Frontal cortex (tissue), 4 donors: ENCODE data around the gene FAHD2B. TPM values are rescaled to one million over a fixed set of nuclear protein-coding genes. Genes with fewer than 3 reads are reported as not detected.
A peak's percentile ranks its signal among the peaks of the same experiment; 100 is the strongest.
"Not testable (repeated sequence)": the region's sequence is repeated elsewhere in the genome, so short reads cannot be mapped to it uniquely, and the experiment has no call there.

ENCODE experiments used
- DNase-seq, 2 donors: peaks; one replicate each; pipeline ENCODE4 v3.0.0; 2012; ENCODE audit warnings: low spot score in 2 of 2
- FAIRE-seq: peaks from 2 replicates; lab custom pipeline; 2012; peaks lifted over from hg19 to GRCh38; lab: Jason Lieb, UNC
- total RNA-seq: library from RNA; depleted of rRNA; stranded (reverse); fragments of >200 nt; gene quantifications from one replicate; pipeline ENCODE4 v1.2.3, GENCODE V29; 2014
- donor health status: control.
- donor health status: control.
- donor health status: control.

FAHD2B gene, protein sequence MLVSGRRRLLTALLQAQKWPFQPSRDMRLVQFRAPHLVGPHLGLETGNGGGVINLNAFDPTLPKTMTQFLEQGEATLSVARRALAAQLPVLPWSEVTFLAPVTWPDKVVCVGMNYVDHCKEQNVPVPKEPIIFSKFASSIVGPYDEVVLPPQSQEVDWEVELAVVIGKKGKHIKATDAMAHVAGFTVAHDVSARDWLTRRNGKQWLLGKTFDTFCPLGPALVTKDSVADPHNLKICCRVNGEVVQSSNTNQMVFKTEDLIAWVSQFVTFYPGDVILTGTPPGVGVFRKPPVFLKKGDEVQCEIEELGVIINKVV
- 5.3 TPM for total RNA-seq

DNA sequence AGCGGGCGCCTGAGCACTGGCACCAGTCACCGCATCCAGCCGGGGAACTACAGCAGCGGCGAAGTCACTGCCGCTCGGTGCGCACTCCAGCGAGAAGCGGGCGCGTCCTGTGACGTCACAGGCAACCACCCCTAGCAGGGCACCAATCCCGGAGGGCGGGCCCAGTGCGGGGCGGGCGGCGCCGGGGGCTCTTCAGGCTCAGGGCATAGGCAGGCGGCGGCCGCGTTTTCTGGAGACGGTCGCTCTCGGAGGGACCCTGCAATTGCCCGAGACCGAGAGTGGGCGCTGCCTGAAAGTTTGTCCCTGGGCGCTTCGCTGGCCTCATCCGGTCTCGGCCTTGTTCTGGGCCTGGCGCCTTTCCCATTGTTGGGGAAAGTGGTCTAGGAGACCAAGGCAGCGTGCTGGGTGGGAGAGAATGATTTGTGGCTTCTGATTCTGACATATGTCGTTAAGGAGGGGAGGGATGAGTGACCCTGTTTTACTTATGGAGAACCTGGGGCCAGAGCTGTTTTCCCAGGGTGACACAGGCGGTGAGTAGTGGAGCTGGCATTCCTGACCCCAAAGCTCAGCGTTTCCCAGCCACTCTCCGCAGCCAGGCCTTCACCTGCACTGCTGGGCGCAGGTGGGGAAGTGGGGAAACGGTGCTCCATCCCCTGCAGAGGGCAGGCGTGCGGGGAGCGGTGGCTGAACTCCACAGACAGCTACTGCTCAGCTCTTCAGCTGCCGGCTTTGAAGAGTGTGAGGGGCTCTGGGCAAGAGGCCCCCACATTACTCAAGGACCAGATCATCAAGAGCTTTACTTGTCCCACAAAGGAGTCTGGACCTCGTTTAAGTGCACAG lies at the start of gene FAHD2B:
FAHD2B (minus strand) TSS at position 111 of the 840 bp plus-strand sequence. CDS start 3,176 bp downstream, outside the sequence.
- not testable (repeated sequence) for FAIRE-seq

DNA sequence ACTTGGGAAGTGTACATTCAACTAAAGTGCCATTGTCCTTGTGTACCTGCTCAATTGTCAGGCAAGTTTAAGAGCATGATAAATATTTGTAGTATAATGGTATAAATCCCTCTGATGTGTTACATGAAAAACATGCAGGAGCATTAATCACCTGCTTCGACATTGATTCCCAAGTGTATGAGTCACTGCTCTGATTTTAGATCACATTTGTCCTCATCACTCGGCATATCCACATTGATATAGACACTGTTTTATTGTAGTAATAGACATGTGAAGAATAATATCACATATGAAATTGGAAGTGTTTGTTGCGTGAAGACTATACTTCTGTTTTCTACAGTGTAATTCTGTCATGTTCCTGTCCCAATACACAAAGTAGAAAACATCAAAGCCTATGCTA lies 49.3 kb upstream of the FAHD2B start:
- not testable (repeated sequence) for FAIRE-seq, DNase-seq

More for the DNA sequence above, at the start of gene FAHD2B:
- peak; percentile 56 to 59 for DNase-seq

DNA sequence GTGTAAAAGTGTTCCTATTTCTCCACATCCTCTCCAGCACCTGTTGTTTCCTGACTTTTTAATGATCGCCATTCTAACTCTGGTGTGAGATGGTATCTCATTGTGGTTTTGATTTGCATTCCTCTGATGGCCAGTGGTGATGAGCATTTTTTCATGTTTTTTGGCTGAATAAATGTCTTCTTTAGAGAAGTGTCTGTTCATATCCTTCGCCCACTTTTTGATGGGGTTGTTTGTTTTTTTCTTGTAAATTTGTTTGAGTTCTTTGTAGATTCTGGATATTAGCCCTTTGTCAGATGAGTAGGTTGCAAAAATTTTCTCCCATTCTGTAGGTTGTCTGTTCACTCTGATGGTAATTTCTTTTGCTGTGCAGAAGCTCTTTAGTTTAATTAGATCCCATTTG lies 34.4 kb upstream of the FAHD2B start:
- not testable (repeated sequence) for FAIRE-seq, DNase-seq

DNA sequence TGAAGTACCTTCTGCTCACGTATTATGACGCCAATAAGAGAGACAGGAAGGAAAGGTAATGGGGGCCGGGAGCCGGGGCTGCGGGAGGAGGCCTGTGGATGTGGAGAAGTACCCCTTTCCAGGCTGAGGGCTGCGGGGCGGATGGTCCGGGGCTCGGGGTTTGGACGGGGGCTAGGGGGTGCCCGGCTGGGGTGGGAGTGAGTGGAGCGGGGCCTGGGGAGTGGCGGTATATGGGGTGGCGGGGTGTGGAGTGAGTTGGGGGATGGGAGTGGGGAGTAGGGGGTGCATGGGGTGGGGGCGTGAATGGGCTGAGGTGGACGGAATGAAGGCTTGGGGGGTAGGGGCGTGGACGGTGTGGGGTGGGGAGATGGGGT lies 19.2 kb upstream of the FAHD2B start:
- DNase-seq, FAIRE-seq: not testable (repeated sequence)

DNA sequence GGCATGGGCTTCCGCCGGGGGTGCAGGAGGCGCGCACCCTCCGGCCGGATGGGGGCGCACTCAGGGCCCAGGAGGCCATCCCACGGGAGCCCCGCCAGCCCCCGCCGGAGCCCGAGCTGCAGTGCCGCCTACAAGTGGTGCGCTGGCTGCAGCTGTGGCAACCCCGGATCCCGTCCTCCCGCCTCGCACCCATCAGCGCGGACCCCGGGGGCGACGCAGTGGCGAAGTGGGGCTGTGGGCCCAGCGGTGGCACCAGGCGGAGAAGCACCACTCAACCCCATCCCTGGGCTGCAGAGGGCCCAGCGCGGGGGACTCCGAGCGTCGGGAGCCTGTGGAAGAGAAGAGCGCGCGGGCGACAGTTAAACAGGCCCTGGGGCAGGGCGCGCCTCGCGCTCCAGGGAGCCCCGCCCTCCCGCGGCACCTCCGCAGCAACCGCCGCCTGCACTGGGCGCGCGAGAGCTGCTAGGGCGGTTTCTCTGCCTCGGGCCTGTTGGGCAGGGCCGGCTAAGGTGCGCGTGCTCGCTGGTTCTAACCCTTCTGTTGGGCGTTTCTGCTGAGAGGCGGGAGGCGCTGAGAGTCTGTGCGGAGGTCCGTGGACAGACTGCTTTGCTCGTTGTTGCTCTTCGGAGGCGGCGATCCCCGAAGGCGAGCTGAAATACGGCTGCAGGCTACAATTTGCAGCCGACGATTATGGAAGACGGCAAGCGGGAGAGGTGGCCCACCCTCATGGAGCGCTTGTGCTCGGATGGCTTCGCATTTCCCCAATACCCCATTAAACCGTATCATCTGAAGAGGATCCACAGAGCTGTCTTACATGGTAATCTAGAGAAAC lies 18.6 kb upstream of the FAHD2B start, which contains the start of gene ANKRD36:
ANKRD36 (plus strand) TSS at position 104 of the 832 bp plus-strand sequence; CDS start at position 691, 587 bp downstream.
- DNase-seq = peak; percentile 48 to 72
- not testable (repeated sequence) for FAIRE-seq

DNA sequence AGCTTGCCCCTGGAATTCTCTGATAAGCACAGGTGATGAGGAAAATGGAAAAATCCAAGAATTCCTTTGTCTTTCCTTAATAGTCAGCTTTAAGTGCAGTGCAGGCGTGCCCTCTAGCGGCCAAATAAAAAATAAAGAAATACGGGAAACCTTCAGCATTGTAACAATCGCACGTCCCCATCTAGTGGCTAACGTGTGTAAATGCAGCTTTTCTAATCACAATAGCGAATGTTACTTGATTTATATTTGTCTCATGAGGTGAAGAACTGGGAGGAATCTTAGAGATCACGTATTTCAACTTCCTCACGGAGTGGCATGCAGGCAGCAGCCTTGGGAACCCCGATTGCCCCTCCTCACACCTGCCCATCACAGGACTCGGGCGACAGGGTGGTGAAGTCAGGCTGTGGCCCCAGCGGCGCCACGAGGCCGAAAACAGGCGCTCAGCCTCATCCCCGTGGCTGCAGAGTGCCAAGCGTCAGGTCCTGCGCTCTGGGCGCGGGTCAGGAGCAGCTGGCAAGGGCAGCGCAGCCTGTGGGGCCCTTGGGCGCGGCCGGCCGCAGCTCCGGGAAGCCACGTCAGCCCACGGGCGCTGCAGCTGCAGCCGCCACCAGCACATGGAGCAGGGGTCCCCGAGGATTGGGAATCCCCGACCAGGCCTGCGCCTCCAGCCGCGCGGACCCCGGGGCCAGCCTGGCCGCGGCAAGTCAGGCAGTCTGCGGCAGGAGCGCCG lies 17.8 kb upstream of the FAHD2B start:
- not testable (repeated sequence) for DNase-seq
- peak; percentile 91 for FAIRE-seq

DNA sequence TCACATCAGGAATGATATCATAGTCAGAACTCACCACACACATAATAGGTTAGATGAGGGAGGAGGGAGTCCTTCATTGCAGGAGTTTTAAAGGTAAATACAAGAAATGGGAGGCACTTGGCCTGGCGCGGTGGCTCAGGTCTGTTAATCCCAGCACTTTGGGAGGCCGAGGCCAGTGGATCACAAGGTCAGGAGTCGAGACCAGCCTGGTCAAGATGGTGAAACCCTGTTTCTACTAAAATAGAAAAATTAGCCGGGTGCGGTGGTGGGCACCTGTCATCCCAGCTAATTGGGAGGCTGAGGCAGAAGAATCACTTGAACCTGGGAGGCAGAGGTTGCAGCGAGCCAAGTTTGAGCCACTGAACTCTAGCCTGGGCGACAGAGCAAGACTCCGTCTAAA lies 16.6 kb upstream of the FAHD2B start:
- DNase-seq, FAIRE-seq: not testable (repeated sequence)

DNA sequence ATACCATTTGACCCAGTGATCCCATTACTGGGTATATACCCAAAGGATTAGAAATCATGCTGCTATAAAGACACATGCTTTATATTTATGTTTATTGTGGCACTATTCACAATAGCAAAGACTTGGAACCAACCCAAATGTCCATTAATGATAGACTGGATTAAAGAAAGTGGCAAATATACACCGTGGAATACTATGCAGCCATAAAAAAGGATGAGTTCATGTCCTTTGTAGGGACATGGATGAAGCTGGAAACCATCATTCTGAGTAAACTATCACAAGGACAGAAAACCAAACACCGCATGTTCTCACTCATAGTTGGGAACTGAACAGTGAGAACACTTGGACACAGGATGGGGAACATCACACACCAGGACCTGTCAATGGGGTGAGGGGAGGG lies 12.2 kb upstream of the FAHD2B start:
- DNase-seq, FAIRE-seq: not testable (repeated sequence)

DNA sequence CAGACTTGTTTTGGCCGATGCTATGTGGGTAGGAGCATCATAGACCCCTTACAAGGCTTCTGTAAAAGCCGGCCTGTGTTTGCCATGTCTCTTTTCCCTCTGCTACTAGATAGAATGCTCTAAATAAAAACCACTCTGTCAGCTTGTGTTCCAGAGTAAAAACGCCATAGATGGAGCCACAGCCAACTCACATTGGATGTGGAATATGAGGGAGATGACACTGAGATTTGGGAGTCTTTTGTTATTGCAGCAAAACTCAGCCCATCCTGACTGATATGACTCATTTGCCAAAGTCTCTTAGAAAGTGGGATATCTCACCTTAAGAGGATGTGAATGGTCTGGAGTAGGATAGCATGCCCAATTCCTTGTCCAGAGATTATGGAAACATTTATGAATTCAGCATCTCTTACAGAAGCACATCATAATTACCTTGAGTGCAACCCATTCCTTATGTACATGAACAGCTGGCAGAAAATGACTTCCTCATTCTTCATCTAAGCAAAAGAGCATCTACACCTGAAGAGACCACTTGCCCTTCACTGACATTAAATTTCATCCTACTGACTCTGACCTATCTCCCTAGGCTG lies 4.2 kb upstream of the FAHD2B start:
- not testable (repeated sequence) for FAIRE-seq, DNase-seq

DNA sequence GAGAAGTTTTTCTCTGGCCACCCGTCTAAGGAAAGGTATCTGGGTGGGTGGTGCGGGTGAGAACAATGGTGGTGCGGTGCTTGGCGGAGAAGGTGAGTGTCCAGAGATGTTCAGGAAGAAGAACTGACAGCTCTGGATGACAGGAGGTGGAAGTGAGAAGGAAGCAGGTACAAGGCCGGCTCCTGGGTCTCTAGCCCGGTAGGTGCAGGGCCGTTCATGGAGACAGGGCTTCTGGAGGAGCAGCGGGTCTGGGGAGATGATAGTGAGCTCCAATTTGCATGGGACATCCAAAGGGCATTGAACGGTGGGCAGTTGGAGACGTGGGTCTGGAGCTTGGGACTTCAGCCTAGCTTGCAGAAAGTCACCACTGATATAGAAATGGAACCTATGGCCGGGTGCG lies 979 bp upstream of the FAHD2B start:
- DNase-seq (no peak), FAIRE-seq (no peak)

DNA sequence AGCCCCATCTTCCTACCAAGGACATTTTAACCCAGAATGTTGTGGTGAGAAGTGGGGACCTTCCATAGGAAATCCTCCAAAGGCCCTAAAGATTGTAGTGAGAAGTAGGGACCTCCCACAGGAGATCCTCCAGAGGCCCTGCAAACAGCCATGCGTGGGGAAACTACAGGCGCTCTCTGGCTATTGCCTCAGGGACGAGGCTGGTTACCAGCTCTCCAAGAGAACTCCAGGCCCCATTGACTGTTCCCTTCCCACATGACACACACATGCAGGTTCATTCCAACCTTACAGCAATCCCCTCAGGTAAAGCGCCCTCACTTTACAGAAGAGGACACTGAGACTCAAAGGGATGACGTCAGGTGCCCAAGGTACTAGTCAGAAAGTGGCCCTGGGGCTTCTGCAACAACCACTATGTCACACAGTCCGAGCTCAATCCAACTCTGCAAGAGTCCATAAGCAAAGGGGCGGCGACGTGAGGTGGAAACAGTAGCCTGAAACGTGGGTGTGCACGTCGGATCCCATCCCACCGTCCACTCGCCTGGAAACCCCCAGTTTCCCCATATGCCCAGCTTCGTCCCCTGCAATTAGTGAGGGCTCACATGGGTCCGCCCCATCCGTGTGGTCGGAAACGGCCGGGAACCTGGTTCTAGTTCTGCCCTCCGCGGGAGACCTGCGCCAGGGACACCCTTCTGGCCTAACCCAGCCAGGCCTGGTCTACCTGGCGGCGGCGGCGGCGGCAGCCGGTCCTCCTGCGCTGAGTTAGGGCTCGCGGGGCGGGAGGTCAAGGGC lies 505 bp downstream of the FAHD2B start:
- FAIRE-seq, DNase-seq: not testable (repeated sequence)

DNA sequence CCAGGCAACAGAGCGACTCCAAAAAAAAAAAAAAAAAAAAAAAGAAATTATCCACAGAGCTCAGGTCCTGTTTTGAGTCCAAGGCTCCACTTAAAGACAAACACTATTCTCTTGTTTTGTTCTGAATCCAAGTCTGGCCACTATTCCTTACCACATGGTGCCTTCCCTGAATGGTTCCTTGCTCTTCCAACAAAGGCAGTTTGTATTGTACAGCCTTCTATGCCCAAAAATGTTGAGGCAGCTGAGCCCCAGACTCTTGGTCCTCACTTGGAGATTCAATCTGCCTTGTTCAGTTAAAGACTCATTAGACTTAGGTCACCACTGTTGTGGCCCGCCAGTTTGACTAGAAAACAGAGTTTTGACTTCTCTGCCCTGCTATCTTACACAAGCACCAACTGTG lies 1.7 kb downstream of the FAHD2B start:
- not testable (repeated sequence) for FAIRE-seq

DNA sequence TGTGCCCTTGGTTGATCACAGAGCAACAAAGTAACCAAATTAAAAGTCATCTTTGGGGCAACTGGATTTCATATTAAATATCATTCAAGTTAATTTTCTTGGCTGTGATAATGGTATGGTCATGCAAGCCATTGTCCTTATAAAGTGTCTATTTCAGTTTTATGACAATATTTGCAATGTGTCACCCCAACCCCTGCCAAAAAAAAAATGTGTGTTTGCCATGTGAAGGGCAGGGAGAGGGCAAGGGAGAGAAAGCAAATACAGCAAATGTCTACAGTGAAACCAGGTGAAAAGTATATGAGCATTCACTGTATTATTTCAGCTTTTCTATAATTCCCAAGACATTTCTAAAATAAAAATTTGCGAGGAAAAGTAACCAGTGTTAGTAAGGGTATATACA lies 6.0 kb downstream of the FAHD2B start:
- not testable (repeated sequence) for FAIRE-seq, DNase-seq

More for the DNA sequence above, 1.7 kb downstream of the FAHD2B start:
- DNase-seq = not testable (repeated sequence)

DNA sequence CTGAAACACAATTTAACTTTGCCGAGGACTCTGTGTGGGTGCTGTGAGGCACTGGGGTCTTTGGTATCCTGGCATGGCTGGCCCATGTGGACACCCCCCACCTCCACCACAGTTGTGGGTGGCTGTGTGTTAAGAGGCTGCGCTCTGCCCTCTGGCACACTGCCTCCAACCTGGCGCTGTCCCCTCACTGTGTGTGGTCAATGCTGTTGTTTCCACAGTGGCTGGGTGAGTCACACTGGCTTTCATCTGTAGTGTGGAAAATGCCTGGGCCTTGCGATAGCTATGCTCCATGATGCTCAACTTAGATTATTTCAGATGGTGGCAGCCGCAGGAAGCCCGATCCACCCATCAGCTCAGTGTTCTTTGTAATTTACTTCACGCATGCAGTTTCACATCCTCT lies 9.6 kb downstream of the FAHD2B start:
- DNase-seq, FAIRE-seq: not testable (repeated sequence)

DNA sequence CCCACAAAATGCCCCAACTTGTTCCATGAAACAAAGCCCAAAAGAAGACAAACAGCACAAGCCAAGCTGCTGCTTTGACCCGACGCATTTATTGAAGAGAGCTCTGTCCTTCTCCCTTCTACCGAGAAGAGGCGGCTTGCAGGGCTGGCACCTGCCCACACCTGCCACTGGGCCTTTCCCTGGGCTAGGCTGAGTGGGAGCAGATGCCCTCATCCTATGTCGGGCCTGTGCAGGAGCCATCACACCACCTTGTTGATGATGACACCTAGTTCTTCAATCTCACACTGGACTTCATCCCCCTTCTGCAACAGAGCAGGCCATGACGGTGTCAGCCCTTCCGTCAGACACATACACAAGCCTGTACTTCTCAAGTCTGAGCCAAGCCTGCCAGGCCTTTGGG lies 11.2 kb downstream of the FAHD2B start:
- FAIRE-seq, DNase-seq: not testable (repeated sequence)

DNA sequence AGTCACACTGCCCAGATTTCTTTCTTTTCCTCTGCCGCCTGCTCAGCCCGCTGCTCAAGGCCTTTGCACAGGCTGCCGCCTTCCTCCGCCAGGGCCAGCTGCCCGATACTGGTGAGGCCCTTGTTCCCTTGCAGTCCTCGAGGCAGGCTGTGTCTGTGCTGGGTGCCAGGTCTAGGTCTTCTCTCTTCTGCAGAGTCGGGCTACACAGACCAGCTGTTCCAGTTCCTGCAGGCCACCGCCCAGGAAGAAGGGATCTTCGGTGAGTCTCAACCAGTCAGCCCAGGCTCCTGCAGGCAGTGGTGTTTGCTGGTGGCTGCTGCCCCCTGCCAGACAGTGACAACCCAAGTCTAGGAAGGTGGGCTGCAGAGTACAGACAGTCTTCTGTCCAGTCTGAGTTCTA lies 12.5 kb downstream of the FAHD2B start:
- DNase-seq, FAIRE-seq: not testable (repeated sequence)

DNA sequence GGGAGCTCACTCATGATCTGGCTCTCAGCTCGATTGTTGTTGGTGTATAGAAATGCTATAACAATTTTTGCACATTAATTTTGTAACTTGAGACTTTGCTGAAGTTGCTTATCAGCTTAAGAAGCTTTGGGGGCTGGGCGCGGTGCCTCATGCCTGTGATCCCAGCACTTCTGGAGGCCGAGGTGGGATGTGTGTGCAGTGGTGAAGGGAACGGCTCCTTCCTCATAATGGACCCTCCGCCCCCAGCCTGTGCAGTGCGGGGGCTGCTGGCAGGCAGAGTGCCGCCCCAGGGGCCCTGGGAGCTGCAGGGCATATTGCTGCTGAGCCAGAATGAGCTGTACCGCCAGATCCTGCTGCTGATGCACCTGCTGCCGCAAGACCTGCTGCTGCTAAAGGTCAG lies 13.8 kb downstream of the FAHD2B start:
- not testable (repeated sequence) for FAIRE-seq, DNase-seq

DNA sequence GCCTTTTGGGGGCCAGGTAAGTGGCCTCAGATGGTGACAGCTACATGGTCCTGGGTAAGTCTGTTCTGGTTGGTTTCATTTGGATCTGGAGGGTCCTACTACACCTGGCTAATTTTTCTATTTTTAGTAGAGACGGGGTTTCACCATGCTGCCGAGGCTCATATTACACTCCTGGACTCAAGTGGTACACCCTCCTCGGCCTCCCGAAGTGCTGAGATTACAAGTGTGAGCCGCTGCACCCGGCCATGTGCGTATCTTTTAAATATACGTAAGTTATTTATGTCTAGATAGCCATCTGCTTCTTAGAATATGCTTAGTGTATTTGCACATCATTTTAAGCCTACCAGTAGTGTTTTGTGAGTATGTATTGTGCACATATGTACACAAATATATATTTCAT lies 17.5 kb downstream of the FAHD2B start:
- not testable (repeated sequence) for DNase-seq, FAIRE-seq
